Ectodermal cell (in vitro differentiated cells): ENCODE measurements around the gene UBL3. TPM values are rescaled to one million over a fixed set of nuclear protein-coding genes. Genes with fewer than 3 reads are reported as not detected.
A peak's percentile ranks its signal among the peaks of the same experiment; 100 is the strongest.

Experiments used
- H3K27ac ChIP-seq: 2 replicates; pipeline ENCODE4 v1.7.0; 2013; ENCODE audit warnings: mild to moderate bottlenecking, low read depth, low read length; ENCODE audit not compliant: insufficient read depth, poor library complexity, severe bottlenecking
- H3K27me3 ChIP-seq: 2 replicates; pipeline ENCODE4 v1.7.0; 2013; ENCODE audit warnings: mild to moderate bottlenecking, low read length; ENCODE audit not compliant: insufficient read depth, control insufficient read depth, poor library complexity, severe bottlenecking
- H3K36me3 ChIP-seq: one replicate; pipeline ENCODE4 v1.7.0; 2013; ENCODE audit warnings: low read length; ENCODE audit not compliant: control insufficient read depth, insufficient read depth
- H3K4me1 ChIP-seq: one replicate; pipeline ENCODE4 v1.7.0; 2013; ENCODE audit warnings: low read length; ENCODE audit not compliant: control insufficient read depth, insufficient read depth
- H3K4me3 ChIP-seq: 2 replicates; pipeline ENCODE4 v1.7.0; 2013; ENCODE audit warnings: low read depth, low read length, control low read depth; ENCODE audit not compliant: insufficient read depth
- H3K9me3 ChIP-seq: 2 replicates; pipeline ENCODE4 v1.7.0; 2013; ENCODE audit warnings: mild to moderate bottlenecking, low read length, moderate library complexity; ENCODE audit not compliant: control insufficient read depth
- WGBS, 2 experiments: methylation state at CpG; one replicate each; pipeline ENCODE4 v1.1.7; 2013; ENCODE audit warnings: missing lambda C conversion rate in 2 of 2; 5-methylcytosine and 5-hydroxymethylcytosine counted together
- polyA plus RNA-seq, 4 experiments: library from polyadenylated mRNA; stranded (reverse); fragments of 50-300 nt; gene quantifications; one replicate each; pipeline ENCODE4 v1.2.3, GENCODE V29; 2013

Gene UBL3, protein sequence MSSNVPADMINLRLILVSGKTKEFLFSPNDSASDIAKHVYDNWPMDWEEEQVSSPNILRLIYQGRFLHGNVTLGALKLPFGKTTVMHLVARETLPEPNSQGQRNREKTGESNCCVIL
- 24.2 TPM for polyA plus RNA-seq (2013, experiment 1 of 4)
- polyA plus RNA-seq (2013, experiment 2 of 4): 21.3 TPM
- polyA plus RNA-seq (2013, experiment 3 of 4): 20.6 TPM
- 24.3 TPM for polyA plus RNA-seq (2013, experiment 4 of 4)

- H3K4me3 ChIP-seq: peak within 1 kb of the TSS; percentile 66
- no peaks in the 10 kb centered on the region for H3K27me3 ChIP-seq
- H3K36me3 ChIP-seq: no peaks in the 10 kb centered on the region
- 0% methylated on average over 64 of the region's 64 CpGs for WGBS, 2 experiments
- H3K4me1 ChIP-seq: no peaks in the 10 kb centered on the region
- no peaks in the 10 kb centered on the region for H3K9me3 ChIP-seq
- peak within 1 kb of the TSS; percentile 84 for H3K27ac ChIP-seq
These were observed at the start of gene UBL3 for GRCh38 chr13:29850213-29850898. TSS of gene UBL3 (minus strand) at chr13:29850617. CDS start at chr13:29849538, 1,079 bp downstream.

DNA sequence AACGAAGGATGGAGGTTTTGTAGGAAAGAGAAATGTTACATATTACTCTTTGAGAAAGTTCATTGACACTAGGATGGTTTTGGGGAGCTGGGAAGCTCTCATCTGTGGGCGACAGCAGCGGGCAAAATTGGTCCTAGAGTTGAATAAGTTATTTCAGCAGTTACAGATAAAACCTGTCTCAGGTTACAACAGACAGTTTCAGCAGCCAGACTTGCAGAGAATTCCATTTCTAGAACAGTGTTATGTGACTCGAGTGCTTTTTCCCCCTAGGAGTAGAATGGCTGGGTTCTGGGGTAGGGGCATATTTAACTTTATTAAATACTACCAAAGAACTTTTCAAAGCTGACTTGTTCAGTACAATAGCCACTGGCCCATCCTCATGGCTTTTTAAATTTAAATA lies 46.7 kb upstream of the UBL3 start:
- Histone ChIP-seq H3K4me3 (no peak overlapping the region), H3K27me3 (no peaks in the 10 kb centered on the region), H3K27ac (no peak overlapping the region), H3K36me3 (no peaks in the 10 kb centered on the region), H3K4me1 (peaks cover 3% of the 10 kb centered on the region), H3K9me3 (no peaks in the 10 kb centered on the region)
- 90 to 92% methylated on average over 3 to 4 of the region's 4 CpGs for WGBS, 2 experiments

GRCh38 chr13:29893438-29893837 lies 43.0 kb upstream of the UBL3 start:
- no peaks in the 10 kb centered on the region for H3K36me3 ChIP-seq
- no peaks in the 10 kb centered on the region for H3K9me3 ChIP-seq
- H3K27ac ChIP-seq: no peak overlapping the region
- peaks cover 8% of the 10 kb centered on the region for H3K4me1 ChIP-seq
- no peak overlapping the region for H3K4me3 ChIP-seq
- no peaks in the 10 kb centered on the region for H3K27me3 ChIP-seq

- Histone ChIP-seq H3K27ac (no peak overlapping the region), H3K4me3 (no peak overlapping the region), H3K36me3 (no peaks in the 10 kb centered on the region), H3K9me3 (no peaks in the 10 kb centered on the region), H3K4me1 (peaks cover 21% of the 10 kb centered on the region), H3K27me3 (no peaks in the 10 kb centered on the region)
- WGBS, 2 experiments: 70 to 75% methylated on average over 10 of the region's 10 CpGs
These were observed 41.7 kb upstream of the UBL3 start for GRCh38 chr13:29892151-29892550.

- no peak overlapping the region for H3K4me3 ChIP-seq
- 92% methylated on average over 3 of the region's 3 CpGs for WGBS, 2 experiments
- no peak overlapping the region for H3K27ac ChIP-seq
- H3K36me3 ChIP-seq: no peaks in the 10 kb centered on the region
- H3K27me3 ChIP-seq: no peaks in the 10 kb centered on the region
- peaks cover 40% of the 10 kb centered on the region for H3K4me1 ChIP-seq
- no peaks in the 10 kb centered on the region for H3K9me3 ChIP-seq
These were observed 38.7 kb upstream of the UBL3 start for GRCh38 chr13:29889111-29889510.

DNA sequence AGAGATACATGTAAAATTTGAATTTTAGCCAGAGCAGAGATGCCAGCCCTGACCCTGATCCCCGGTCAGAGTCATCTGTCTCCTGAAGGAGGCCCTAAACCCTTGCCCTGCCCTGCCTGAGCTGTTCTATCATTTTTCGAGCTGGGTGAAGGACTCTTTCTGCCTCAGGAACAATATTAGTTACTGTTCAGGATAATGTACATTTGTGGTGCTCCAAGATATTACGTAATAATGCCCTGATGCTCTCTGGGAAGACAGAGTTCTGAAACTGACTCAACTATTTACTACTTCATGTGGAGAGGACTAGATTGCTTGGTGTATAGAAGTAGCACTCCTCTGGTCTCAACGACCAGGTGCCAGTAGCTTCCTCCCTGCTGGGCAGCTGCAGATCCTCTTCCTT lies 37.9 kb upstream of the UBL3 start:
- no peaks in the 10 kb centered on the region for H3K36me3 ChIP-seq
- no peak overlapping the region for H3K27ac ChIP-seq
- H3K27me3 ChIP-seq: no peaks in the 10 kb centered on the region
- peaks cover 37% of the 10 kb centered on the region for H3K4me1 ChIP-seq
- no peak overlapping the region for H3K4me3 ChIP-seq
- WGBS, 2 experiments: 81 to 90% methylated on average over 4 of the region's 4 CpGs
- no peaks in the 10 kb centered on the region for H3K9me3 ChIP-seq

DNA sequence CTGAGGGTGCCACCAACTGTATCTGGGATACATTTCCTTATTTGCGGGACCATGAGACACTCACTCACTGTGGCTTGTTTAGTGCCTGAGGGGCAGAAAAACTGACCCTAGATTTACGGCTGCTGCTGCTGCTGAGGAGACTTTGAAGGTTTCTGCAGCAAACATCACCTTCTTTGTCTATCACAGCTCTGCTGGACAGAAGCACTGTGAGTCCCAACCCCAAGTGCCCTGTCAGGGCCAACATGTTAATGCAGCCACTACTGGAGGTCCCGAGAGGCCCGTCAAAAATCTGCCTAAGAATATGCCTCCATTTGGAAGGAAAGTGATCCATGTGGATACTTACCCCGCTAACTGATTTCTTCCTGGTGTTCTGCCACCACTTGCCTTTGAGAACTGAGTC lies 37.3 kb upstream of the UBL3 start:
- WGBS, 2 experiments: 73 to 77% methylated on average over 5 of the region's 5 CpGs
- no peaks in the 10 kb centered on the region for H3K9me3 ChIP-seq
- H3K27ac ChIP-seq: no peak overlapping the region
- peaks cover 37% of the 10 kb centered on the region for H3K4me1 ChIP-seq
- no peaks in the 10 kb centered on the region for H3K36me3 ChIP-seq
- no peaks in the 10 kb centered on the region for H3K27me3 ChIP-seq
- H3K4me3 ChIP-seq: no peak overlapping the region

DNA sequence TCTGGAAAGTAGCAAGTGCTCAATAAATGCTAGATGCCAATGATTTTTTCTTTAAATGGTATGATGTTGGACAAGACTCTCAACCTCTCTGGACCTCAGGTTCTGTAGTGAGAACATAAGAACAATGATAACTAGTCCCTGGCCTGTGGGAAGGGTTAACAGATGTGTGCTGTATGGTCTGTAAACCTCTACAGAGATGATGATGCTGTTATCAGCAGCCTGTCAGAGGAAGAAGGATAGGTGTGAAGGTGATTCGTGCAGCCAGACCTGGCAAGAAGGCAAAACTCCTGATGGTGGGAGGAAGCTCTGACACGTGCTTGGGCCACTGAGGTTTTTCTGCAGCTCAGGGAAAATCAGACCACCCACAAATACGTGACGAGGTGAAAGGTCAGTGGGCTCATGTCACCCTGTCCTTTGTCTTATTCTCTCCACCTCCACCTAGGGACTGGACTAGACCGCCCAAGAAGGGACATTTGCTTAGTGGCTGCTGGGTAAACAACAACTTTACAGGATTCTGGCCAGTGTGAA lies 36.7 kb upstream of the UBL3 start:
- 76 to 77% methylated on average over 5 of the region's 5 CpGs for WGBS, 2 experiments

GRCh38 chr13:29886446-29886845 lies 36.0 kb upstream of the UBL3 start:
- Histone ChIP-seq H3K27me3 (no peaks in the 10 kb centered on the region), H3K27ac (no peak overlapping the region), H3K9me3 (no peaks in the 10 kb centered on the region), H3K4me1 (peaks cover 37% of the 10 kb centered on the region), H3K4me3 (no peak overlapping the region), H3K36me3 (no peaks in the 10 kb centered on the region)
- WGBS, 2 experiments: 92 to 94% methylated on average over 8 of the region's 8 CpGs

More for the DNA sequence above, 36.7 kb upstream of the UBL3 start:
- no peaks in the 10 kb centered on the region for H3K36me3 ChIP-seq
- peaks cover 37% of the 10 kb centered on the region for H3K4me1 ChIP-seq
- H3K27ac ChIP-seq: no peak overlapping the region
- H3K4me3 ChIP-seq: no peak overlapping the region
- H3K9me3 ChIP-seq: no peaks in the 10 kb centered on the region
- H3K27me3 ChIP-seq: no peaks in the 10 kb centered on the region

GRCh38 chr13:29885989-29886388 lies 35.6 kb upstream of the UBL3 start:
- Histone ChIP-seq H3K36me3 (no peaks in the 10 kb centered on the region), H3K4me3 (no peak overlapping the region), H3K4me1 (peaks cover 37% of the 10 kb centered on the region), H3K27me3 (no peaks in the 10 kb centered on the region), H3K9me3 (no peaks in the 10 kb centered on the region), H3K27ac (no peak overlapping the region)
- 93 to 100% methylated on average over 1 of the region's 1 CpG for WGBS, 2 experiments
